Ecto neural progenitor cell (in vitro differentiated cells): ENCODE measurements around the gene PGAP3.

ENCODE experiments used
- DNase-seq: peaks from one replicate; pipeline ENCODE4 v3.0.0-alpha.2; 2018; ENCODE audit warnings: low spot score

PGAP3 gene

GRCh38 chr17:39696731-39697130 lies 8.9 kb upstream of the PGAP3 start:
- no peak for DNase-seq

- no peak for DNase-seq
Measured at GRCh38 chr17:39695089-39695474, 7.2 kb upstream of the PGAP3 start.

DNA sequence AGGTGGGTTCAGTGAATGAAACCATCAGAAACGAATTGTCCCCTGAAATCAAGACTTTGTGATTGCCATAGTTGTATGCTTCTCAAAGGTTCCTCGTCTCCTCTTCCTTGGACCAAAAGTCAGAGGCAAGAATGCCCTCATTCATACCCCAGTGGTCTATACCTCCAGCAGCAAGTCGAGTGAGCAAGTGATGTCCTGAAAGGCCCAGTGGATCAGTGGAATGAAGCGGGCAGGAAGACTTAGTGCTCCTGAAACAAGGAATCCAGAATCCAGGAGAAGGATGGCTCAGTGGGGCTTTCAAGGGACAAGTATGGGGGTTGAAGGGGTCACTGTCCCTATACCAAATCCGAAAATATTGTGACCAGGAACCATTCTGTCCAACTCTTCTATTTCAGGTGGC lies 6.7 kb upstream of the PGAP3 start:
- no peak for DNase-seq

- no peak for DNase-seq
Measured at GRCh38 chr17:39688945-39689344, 1.1 kb upstream of the PGAP3 start.

- DNase-seq, result no peak
Measured at GRCh38 chr17:39688475-39688835, 598 bp upstream of the PGAP3 start.

GRCh38 chr17:39687101-39687545 lies 734 bp downstream of the PGAP3 start:
- no peak for DNase-seq

- no peak for DNase-seq
Measured at GRCh38 chr17:39684369-39685192, 3.3 kb downstream of the PGAP3 start.

DNA sequence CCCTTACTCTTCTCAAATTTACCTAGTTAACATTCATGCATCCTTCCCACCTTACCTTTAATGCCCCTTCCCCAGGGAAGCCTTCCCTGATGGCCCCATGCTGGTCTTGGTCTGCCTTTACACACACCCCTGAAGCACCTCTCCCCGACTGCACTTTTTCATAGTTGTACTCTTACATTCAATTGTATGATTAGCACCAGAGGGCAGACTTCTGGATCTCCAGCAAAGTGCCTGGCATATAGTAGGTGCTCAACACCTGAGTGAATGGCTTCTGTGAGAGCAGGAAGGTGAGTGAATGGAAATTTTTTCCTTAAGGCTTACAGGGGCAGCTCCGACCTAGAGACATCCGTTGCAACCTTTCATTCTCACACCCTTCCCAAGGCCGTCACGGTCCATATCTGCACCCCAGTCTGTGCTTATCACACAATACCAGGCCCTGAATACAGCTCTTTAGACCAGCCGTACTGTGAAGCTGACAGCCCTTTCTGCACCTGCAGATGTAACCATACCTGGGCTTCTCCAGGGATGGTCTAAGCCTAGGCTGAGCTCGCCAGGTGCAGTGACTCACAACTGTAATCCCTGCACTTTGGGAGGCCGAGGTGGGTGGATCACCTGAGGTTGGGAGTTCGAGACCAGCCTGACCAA lies 4.4 kb downstream of the PGAP3 start:
- DNase-seq, result no peak

GRCh38 chr17:39679521-39680192 lies 8.2 kb downstream of the PGAP3 start:
- DNase-seq, result no peak

DNA sequence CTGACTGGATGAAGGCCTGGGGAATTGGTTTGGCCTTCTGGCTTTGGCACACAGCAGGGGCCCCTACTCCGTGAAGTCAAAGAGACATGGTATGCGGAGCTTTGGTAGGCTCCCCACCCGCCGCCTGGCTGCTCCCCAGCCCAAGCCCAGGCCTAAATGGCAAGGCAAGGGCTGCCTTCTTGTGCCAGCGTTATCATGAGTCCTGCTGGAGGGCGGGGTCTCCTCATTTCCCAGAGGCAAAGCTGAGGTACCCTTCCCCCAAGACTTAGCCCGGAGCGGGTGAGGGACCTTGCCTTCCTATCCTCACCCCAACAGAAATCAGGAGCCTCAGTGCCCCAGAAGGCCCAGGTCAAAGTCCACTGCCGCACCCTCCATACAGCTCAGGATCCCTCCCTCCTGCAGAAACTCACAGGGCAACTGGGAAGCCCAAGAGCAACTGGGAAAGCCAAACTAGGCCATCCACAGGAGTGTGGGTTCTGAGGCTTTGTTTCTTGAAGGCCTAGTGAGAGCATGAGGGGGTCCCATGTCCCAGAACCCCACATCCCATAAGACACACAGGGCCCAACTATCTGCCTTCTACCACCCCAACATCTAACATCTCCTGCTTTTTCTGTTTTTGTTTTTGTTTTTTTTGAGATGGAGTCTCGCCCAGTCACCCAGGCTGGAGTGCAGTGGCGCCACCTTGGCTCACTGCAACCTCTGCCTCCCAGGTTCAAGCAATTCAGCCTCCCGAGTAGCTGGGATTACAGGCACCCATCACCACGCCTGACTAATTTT lies 9.3 kb downstream of the PGAP3 start:
- DNase-seq, result no peak

GRCh38 chr17:39677542-39678339 lies 10.1 kb downstream of the PGAP3 start:
- no peak for DNase-seq

DNA sequence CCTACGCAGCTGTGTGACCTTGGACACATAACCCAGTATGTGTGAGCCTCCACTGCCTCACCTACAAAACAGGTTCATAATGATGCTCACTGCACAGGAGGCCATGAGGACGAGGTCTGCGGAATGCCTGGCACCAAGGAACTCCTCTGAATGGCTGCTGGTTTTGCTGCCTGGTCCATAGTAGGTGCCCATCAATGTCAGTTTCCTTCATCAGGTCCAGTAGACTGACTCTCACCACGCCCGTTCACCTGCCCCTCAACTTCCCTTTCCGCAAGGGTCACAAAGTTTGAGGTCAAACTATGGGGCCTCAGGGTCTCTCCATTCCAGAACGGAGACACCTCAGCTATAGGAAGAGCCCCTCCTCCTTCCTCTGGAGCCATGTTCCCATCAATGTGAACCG lies 10.8 kb downstream of the PGAP3 start:
- DNase-seq, result no peak

DNA sequence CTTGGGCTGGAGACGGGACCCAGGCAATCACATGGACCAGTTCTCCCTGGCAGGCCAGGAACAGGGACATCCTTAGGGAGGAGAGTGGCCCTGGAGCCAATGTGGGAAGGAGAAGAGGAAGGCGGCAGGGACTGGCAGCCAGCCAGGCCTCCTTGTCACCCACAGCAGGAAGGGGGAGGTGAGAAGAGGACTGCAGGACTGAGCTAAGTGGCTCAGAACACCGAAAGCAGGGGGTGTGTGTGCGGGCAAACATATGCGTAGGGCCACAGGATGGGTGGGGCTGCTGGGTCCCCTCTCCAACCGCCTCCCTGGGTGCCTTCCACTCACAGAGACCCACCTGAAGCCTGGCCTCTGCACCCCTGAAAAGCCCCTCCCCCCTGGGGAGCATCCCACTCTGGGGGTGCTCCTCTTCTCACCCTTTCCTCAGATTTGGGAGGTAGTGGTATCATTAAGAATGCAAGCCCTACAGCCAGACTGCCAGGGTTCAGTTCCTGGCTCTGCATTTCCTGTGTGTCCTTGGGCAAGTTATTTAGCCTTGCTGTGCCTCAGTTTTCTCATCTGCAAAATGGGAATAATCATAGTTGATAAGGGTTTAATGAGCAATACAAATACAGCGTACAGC lies 11.5 kb downstream of the PGAP3 start:
- no peak for DNase-seq

DNA sequence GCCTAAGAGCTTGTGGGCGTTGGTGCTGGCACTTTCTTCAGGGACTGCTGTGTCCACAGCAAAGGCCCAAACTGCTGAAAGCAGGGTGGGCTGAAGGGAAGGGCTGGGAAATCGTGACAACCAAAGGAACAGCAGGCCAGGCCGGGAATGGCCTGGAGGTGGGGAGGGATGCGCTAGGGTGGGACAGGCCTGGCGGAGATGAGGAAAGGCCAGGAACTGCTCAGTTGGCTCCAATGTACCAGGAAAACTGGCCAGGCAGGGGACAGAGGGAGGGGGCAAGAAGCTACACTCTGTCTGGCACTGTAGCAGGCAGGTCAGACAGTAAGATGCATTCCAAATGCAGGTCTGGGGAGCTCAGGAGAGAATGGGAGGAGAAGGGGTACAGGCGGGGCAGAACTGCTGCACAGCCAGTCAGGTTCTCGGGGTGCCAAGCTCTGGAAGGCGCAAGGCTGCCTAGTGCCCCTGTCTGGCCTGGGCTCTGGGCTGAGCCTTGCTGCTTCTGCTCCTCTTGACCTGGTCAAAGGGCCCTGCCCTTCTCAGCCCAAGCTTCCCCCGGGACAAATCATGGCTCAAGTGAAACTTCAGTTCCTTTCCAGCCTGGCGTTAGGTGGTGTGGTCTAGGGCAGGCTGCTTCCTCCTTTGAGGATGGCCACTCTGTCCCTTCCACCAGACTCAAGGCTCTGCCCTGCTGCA lies 12.3 kb downstream of the PGAP3 start:
- DNase-seq, result no peak

DNA sequence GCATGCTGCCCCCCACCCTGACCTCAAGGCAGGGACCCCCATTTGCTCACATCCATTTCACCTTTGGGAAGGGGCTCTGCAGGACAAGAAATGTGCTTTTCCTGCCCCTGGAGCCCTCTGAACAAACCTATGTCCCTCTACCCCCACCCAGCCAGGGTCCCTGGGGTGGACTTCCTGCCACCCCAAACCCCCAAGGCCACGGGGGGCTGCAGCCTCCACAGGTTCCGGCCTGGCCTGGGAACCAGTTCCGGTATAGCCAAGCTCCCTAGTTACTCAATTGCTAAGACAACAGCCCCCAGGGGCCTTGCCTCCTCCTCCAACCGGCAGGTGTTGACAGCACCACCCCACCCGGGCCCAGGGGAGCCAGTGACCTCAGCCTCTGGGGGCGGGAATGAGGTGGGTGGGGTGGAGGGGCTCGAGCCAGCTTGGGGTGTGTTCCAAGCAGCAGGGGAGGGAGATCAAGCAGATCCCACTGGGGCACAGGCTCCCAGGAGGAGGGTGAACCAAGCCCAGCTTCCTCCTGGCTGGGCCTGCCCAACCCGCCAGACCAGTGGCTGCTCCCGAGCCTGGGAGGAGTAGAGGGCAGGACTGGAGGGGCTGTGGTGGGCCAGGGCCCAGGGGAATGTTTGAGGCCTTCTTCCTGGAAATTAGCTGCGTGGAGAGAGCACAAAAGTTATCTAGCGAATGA lies 13.0 kb downstream of the PGAP3 start:
- DNase-seq, result no peak

GRCh38 chr17:39674179-39674578 lies 13.7 kb downstream of the PGAP3 start:
- DNase-seq, result no peak

DNA sequence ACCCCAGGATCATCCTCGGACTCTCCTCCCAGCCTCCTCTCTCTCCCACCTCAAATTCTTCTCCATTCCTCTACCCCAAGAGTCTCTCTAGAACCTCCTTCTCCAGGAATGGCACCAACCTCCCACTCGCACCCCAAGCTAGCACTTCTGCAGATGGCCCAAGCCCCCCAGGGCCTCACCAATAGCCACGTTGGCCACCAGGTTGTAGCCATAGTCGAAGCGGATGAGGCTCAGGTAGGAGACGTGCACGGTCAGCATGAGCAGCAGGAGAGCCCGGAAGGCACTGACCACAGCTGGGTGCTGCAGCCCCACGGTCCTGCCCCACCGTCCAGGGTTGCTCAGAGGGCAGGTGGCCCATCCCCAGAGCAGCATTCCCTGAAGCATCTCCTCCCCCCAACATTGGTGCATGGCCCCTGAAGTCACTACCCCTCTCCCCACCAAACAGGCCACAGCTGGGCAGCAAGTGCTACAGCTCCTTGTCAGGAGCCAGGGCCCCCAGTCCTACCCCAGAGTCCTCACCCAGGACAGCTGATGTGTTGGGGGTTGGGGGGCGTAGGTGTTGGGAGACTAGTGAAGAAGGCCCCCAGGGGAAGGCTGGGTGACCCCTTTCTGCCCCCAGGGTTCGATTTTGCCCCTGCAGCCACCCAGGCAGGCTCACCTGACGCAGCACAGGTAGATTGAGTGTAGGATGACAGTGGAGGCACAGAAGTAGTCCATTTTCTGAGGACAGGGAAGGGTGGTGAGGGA lies 14.3 kb downstream of the PGAP3 start:
- DNase-seq, result no peak

GRCh38 chr17:39672522-39673334 lies 15.1 kb downstream of the PGAP3 start:
- DNase-seq, result no peak
